ENCODE data around the gene BBS7. TPM values are rescaled to one million over a fixed set of nuclear protein-coding genes. Genes with fewer than 3 reads are reported as not detected.

The BBS7 gene
- total and polyA plus RNA-seq, 4 donors: 8.6 to 22.1 (median 10.8) TPM

DNA sequence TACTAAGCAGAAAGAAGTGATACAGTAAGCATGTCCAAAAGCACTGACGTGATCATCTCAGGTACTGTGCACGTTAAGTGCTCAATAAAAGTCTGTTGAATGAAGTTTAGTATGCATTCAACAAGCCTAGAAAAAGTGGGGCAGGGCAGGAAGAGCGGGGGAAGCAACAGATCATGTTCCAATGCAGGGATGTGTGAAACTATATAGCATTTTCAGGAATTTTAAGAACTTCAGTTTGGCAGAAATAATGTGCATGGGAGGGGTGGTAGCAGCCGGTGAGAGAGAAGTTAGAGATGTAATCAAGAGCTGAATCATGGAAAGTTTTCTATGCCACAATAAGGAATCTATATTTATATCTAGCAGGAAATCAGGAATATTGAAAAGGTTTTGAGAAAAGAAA, 27.4 kb downstream of the BBS7 start:
- Histone ChIP-seq H3K4me1 (ENCODE audit: control insufficient read depth in 5 of 5, insufficient read depth in 5 of 5, low read length in 5 of 5) (no peaks in the 10 kb centered on the region), H3K27ac (ENCODE audit: low read depth in 1 of 2, low read length in 1 of 2) (no peak overlapping the region), H3K27me3 (ENCODE audit: control insufficient read depth in 3 of 3, insufficient read depth in 3 of 3, low read length in 2 of 3) (no peaks in the 10 kb centered on the region), H3K9me3 (ENCODE audit: control insufficient read depth in 4 of 4, insufficient read depth in 3 of 4, low read length in 3 of 4) (no peaks in the 10 kb centered on the region), H3K9ac (ENCODE audit: insufficient read depth in 1 of 2, low read length in 2 of 2) (no peak overlapping the region), H3K36me3 (ENCODE audit: control insufficient read depth in 4 of 4, insufficient read depth in 4 of 4, low read length in 4 of 4) (peaks cover 6 to 21% (median 16%) of the 10 kb centered on the region in 4 donors), H3K4me3 (no peak overlapping the region)
- TF ChIP-seq CTCF (IDR thresholded peaks at IDR 0.05; ENCODE audit: control extremely low read depth, extremely low read depth): no peak
- WGBS, 2 donors: 91 to 96% methylated on average over 4 of the region's 4 CpGs
- DNase-seq (no peak), ATAC-seq (ENCODE audit: insufficient read depth, low FRiP score) (no peak)

GRCh38 chr4:121838136-121838535, 32.1 kb downstream of the BBS7 start:
- Histone ChIP-seq H3K4me3 (no peak overlapping the region), H3K9me3 (ENCODE audit: control insufficient read depth in 4 of 4, insufficient read depth in 3 of 4, low read length in 3 of 4) (no peaks in the 10 kb centered on the region), H3K27me3 (ENCODE audit: control insufficient read depth in 3 of 3, insufficient read depth in 3 of 3, low read length in 2 of 3) (no peaks in the 10 kb centered on the region), H3K27ac (ENCODE audit: low read depth in 1 of 2, low read length in 1 of 2) (no peak overlapping the region), H3K36me3 (ENCODE audit: control insufficient read depth in 4 of 4, insufficient read depth in 4 of 4, low read length in 4 of 4) (peaks cover 1 to 26% (median 13%) of the 10 kb centered on the region in 4 donors), H3K4me1 (ENCODE audit: control insufficient read depth in 5 of 5, insufficient read depth in 5 of 5, low read length in 5 of 5) (no peaks in the 10 kb centered on the region), H3K9ac (ENCODE audit: insufficient read depth in 1 of 2, low read length in 2 of 2) (no peak overlapping the region)
- no peak for TF ChIP-seq CTCF (IDR thresholded peaks at IDR 0.05; ENCODE audit: control extremely low read depth, extremely low read depth)
- no peak for ATAC-seq (ENCODE audit: insufficient read depth, low FRiP score)
- no peak for DNase-seq

- no peak for ATAC-seq (ENCODE audit: insufficient read depth, low FRiP score)
- no peak for TF ChIP-seq CTCF (IDR thresholded peaks at IDR 0.05; ENCODE audit: control extremely low read depth, extremely low read depth)
- Histone ChIP-seq H3K27me3 (ENCODE audit: control insufficient read depth in 3 of 3, insufficient read depth in 3 of 3, low read length in 2 of 3) (no peaks in the 10 kb centered on the region), H3K9me3 (ENCODE audit: control insufficient read depth in 4 of 4, insufficient read depth in 3 of 4, low read length in 3 of 4) (no peaks in the 10 kb centered on the region), H3K27ac (ENCODE audit: low read depth in 1 of 2, low read length in 1 of 2) (no peak overlapping the region), H3K9ac (ENCODE audit: insufficient read depth in 1 of 2, low read length in 2 of 2) (no peak overlapping the region), H3K4me3 (no peak overlapping the region), H3K4me1 (ENCODE audit: control insufficient read depth in 5 of 5, insufficient read depth in 5 of 5, low read length in 5 of 5) (peaks cover 0 to 2% (median 0%) of the 10 kb centered on the region in 5 donors), H3K36me3 (ENCODE audit: control insufficient read depth in 4 of 4, insufficient read depth in 4 of 4, low read length in 4 of 4) (peaks cover 4 to 16% (median 6%) of the 10 kb centered on the region in 4 donors)
- WGBS, 2 donors: 94 to 100% methylated on average over 5 of the region's 5 CpGs
- no peak for DNase-seq
These were observed 40.8 kb downstream of the BBS7 start for GRCh38 chr4:121829511-121829910.

GRCh38 chr4:121827853-121828252, 42.4 kb downstream of the BBS7 start:
- WGBS, 2 donors: 90 to 94% methylated on average over 1 of the region's 1 CpG
- no peak for TF ChIP-seq CTCF (IDR thresholded peaks at IDR 0.05; ENCODE audit: control extremely low read depth, extremely low read depth)
- Histone ChIP-seq H3K4me3 (no peak overlapping the region), H3K27ac (ENCODE audit: low read depth in 1 of 2, low read length in 1 of 2) (no peak overlapping the region), H3K4me1 (ENCODE audit: control insufficient read depth in 5 of 5, insufficient read depth in 5 of 5, low read length in 5 of 5) (peaks cover 0 to 9% (median 2%) of the 10 kb centered on the region in 5 donors), H3K27me3 (ENCODE audit: control insufficient read depth in 3 of 3, insufficient read depth in 3 of 3, low read length in 2 of 3) (no peaks in the 10 kb centered on the region), H3K36me3 (ENCODE audit: control insufficient read depth in 4 of 4, insufficient read depth in 4 of 4, low read length in 4 of 4) (peaks cover 4 to 16% (median 6%) of the 10 kb centered on the region in 4 donors), H3K9ac (ENCODE audit: insufficient read depth in 1 of 2, low read length in 2 of 2) (no peak overlapping the region), H3K9me3 (ENCODE audit: control insufficient read depth in 4 of 4, insufficient read depth in 3 of 4, low read length in 3 of 4) (no peaks in the 10 kb centered on the region)
- no peak for ATAC-seq (ENCODE audit: insufficient read depth, low FRiP score)
- no peak for DNase-seq
